Fibroblast of the aortic adventitia (primary cell): Measurements from ENCODE around the gene GADD45A. TPM values are rescaled to one million over a fixed set of nuclear protein-coding genes. Genes with fewer than 3 reads are reported as not detected.

ENCODE experiments used
- DNase-seq: peaks from one replicate; pipeline ENCODE4 v3.0.0-alpha.2; 2010; ENCODE audit warnings: low read depth
- H3K4me3 ChIP-seq: 2 replicates; pipeline ENCODE4 v1.5.1; 2011; ENCODE audit warnings: low read depth, mild to moderate bottlenecking, control low read depth, low read length, moderate library complexity
- total RNA-seq: library from RNA; depleted of rRNA; stranded (reverse); fragments of >200 nt; gene quantifications from 2 replicates; pipeline ENCODE4 v1.2.3, GENCODE V29; 2012; ENCODE audit warnings: low replicate concordance
- TF ChIP-seq, protein P1 (sequence below): IDR thresholded peaks from 2 replicates; pipeline ENCODE4 v1.5.1; 2011; ENCODE audit warnings: mild to moderate bottlenecking, low read length, control low read depth, inconsistent platforms; ENCODE audit not compliant: insufficient read depth

Gene GADD45A
- total RNA-seq, 1 donor = 40.9 TPM

DNA sequence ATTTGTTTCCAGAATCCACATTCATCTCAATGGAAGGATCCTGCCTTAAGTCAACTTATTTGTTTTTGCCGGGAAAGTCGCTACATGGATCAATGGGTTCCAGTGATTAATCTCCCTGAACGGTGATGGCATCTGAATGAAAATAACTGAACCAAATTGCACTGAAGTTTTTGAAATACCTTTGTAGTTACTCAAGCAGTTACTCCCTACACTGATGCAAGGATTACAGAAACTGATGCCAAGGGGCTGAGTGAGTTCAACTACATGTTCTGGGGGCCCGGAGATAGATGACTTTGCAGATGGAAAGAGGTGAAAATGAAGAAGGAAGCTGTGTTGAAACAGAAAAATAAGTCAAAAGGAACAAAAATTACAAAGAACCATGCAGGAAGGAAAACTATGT is 2.6 kb downstream of the GADD45A start:
- peak overlapping the region; percentile 91 for H3K4me3 ChIP-seq
- peak; percentile 95 for DNase-seq
- TF ChIP-seq, protein P1, sequence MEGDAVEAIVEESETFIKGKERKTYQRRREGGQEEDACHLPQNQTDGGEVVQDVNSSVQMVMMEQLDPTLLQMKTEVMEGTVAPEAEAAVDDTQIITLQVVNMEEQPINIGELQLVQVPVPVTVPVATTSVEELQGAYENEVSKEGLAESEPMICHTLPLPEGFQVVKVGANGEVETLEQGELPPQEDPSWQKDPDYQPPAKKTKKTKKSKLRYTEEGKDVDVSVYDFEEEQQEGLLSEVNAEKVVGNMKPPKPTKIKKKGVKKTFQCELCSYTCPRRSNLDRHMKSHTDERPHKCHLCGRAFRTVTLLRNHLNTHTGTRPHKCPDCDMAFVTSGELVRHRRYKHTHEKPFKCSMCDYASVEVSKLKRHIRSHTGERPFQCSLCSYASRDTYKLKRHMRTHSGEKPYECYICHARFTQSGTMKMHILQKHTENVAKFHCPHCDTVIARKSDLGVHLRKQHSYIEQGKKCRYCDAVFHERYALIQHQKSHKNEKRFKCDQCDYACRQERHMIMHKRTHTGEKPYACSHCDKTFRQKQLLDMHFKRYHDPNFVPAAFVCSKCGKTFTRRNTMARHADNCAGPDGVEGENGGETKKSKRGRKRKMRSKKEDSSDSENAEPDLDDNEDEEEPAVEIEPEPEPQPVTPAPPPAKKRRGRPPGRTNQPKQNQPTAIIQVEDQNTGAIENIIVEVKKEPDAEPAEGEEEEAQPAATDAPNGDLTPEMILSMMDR = no peak

- TF ChIP-seq, protein P1 = no peak
- DNase-seq = peak; percentile 34
- peak overlapping the region; percentile 23 for H3K4me3 ChIP-seq
These were observed 3.7 kb downstream of the GADD45A start for GRCh38 chr1:67688526-67689219.

GRCh38 chr1:67689267-67690017 is 4.4 kb downstream of the GADD45A start:
- H3K4me3 ChIP-seq = no peak overlapping the region
- DNase-seq = peak; percentile 53
- TF ChIP-seq, protein P1 = no peak

DNA sequence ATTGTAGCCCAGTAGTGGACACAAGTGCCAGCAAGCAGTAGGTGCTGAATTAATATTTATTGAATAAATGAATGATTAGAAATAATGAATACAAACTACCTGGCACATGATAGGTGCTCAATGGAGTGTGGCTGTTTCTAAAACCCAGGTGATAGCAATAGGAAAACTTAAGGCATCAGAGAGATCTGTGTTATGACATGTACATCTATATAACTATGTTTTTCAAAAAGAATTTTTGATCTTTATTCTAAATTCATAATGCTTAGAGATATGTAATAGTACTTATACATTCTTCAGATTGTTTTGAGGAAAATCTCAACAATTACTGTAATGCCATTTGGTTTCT is 5.0 kb downstream of the GADD45A start:
- H3K4me3 ChIP-seq = no peak overlapping the region
- TF ChIP-seq, protein P1 = no peak
- DNase-seq = no peak

GRCh38 chr1:67690411-67690810 is 5.4 kb downstream of the GADD45A start:
- TF ChIP-seq, protein P1 = no peak
- H3K4me3 ChIP-seq = no peak overlapping the region
- peak; percentile 33 for DNase-seq

- no peak overlapping the region for H3K4me3 ChIP-seq
- TF ChIP-seq, protein P1 = no peak
- no peak for DNase-seq
These were observed 6.7 kb downstream of the GADD45A start for GRCh38 chr1:67691712-67692111.
